ENCODE measurements around the gene KLK5.
A peak's percentile ranks its signal among the peaks of the same experiment; 100 is the strongest.
"Not testable (repeated sequence)": the region's sequence is repeated elsewhere in the genome, so short reads cannot be mapped to it uniquely, and the experiment has no call there.

The KLK5 gene, protein sequence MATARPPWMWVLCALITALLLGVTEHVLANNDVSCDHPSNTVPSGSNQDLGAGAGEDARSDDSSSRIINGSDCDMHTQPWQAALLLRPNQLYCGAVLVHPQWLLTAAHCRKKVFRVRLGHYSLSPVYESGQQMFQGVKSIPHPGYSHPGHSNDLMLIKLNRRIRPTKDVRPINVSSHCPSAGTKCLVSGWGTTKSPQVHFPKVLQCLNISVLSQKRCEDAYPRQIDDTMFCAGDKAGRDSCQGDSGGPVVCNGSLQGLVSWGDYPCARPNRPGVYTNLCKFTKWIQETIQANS

DNA sequence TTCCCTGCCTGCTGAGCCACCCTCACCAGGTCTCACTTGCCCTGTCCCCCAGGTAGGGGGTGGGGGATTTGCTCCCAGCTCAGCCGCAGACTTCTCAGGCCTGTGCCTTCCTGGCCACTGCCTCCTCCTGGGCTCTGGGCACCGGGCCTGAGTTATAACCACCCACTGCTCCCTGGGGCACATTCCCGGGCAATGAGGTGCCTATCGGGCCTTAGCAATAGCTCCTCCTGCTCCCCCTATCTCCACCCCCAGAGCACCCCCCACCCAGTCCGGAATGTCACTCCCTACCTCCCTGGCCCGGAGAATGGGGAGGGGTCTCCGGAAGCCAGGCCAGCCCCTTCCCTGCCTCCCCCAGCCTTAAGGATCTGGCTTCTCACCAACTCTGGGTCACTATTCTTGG, at the start of gene KLK5:
TSS of gene KLK5 (minus strand) at position 129 of the 400 bp plus-strand sequence. CDS start 381 bp downstream, outside the sequence.
- DNase-seq (ENCODE audit: low spot score), result no peak

DNA sequence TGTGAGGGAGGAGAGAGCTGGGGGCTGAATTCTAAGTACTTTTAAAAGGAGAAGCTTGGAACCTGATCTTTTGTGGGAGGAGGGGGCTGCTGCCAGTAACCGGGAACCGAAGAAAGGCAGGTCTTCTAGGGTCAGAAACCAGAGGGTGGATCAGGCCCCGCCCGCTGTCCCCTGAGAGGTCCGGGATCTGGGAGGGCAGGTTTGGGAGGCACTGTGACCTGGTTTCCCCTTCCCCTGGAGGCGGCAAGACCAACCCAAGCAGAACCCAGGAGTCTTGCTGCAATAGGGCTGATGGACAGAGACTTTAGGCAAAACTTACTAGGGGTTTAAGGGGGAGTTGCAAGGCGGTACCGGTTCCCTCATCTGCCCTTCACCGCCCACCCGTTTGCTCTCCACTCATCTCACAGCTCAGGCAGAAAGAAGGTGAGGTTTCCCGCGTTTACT, 49.3 kb upstream of the KLK5 start:
- no peak for DNase-seq (ENCODE audit: low spot score)

- DNase-seq (ENCODE audit: low spot score), result no peak
These were observed 48.7 kb upstream of the KLK5 start, which contains the start of gene KLK8 for GRCh38 chr19:51001515-51001914. KLK8 (minus strand) TSS chr19:51001604; CDS start chr19:51001167, 437 bp downstream.

DNA sequence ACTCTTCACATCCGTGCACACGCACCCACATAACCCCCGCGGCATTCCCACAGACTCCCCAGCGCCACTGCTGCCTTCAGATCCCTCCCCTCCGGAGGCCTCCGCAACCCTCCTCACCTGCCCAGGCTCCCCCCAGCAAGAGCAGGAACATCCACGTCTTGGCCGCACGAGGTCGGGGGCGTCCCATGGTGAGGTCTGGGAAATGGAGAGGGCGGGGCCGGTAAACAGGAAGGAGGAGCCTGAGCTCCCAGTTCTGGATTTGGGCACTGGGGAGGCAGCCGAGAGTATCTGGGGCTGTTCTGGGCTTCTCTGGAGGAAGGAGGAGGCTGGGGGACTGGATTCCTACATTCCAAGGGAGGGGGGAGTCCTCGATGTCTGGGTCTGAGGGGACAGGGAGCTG, 48.1 kb upstream of the KLK5 start:
- DNase-seq (ENCODE audit: low spot score), result no peak

DNA sequence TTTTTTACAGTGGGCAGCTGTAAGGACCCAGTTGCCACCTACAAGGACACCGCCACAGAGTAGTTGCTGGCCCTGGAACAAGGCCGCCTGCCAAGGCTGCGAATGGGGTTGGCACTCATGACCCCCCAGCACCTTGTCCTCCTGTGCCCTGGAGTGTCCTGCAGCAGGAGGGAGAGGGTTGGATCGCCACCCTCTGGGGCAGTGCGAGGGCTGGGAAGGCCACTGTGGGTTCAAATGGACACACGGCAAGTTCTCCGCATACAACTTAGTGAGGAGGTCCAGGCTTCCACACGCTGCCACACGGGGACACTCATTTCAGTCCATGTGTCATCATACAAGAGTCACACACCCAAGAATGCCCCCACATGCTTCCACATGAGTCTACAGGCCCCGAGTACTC, 47.6 kb upstream of the KLK5 start:
- DNase-seq (ENCODE audit: low spot score), result no peak

DNA sequence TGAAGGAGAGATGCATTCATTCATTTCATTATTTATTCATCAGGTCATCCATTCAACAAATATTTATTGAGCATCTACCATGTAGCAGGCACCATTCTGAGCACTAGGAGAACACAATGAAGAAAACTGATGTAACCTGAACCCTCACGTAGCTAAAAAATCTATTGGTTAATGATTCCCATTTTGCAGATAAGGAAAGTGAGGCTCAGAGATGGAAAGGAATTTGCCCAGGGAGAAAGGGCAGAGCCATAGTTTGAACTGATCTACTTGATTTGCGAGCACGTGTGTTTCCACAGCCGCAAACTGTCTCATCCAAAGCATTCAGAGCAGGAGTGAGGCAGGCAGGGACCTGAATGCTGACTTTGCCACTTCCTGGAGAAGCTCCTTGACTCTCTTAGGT, 45.8 kb upstream of the KLK5 start:
- no peak for DNase-seq (ENCODE audit: low spot score)

GRCh38 chr19:50998061-50998460, 45.2 kb upstream of the KLK5 start:
- no peak for DNase-seq (ENCODE audit: low spot score)

DNA sequence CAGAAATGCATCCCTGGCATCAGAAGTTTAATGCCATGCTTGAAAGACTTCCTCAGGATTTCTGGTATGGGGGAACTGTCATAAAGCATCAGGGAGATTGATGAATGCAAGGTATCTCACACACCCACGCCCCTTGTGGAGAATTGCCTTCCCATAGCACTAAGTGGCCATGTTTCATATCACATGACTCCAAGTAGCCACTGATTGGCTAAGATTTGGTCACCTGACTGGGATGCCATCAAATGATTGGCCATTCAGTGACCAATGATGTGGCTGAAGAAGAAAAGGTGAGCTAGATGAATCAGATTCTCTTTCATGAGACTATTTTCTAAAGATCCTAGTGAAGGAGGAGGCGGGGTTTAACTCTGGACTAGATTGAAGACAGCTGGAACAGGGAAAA, 41.3 kb upstream of the KLK5 start:
- peak; percentile 94 for DNase-seq (ENCODE audit: low spot score)

DNA sequence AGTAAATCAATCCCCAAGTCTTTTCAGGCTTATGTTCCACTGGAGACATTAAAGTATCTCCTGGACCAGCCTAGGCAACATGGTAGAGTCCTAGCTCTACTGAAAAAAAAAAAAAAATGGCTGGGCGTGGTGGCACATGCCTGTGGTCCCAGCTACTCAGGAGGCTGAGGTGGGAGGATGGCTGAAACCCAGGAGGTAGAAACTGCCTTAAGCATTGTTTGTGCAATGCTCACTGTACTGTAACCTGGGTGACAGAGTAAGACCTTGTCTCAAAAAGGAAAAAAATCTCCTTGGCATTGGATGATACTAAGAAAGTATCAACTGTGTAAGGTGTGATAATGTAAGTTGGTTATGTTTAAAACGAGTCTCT, 39.8 kb upstream of the KLK5 start:
- no peak for DNase-seq (ENCODE audit: low spot score)

GRCh38 chr19:50984416-50984815, 31.6 kb upstream of the KLK5 start:
- DNase-seq (ENCODE audit: low spot score), result not testable (repeated sequence)

DNA sequence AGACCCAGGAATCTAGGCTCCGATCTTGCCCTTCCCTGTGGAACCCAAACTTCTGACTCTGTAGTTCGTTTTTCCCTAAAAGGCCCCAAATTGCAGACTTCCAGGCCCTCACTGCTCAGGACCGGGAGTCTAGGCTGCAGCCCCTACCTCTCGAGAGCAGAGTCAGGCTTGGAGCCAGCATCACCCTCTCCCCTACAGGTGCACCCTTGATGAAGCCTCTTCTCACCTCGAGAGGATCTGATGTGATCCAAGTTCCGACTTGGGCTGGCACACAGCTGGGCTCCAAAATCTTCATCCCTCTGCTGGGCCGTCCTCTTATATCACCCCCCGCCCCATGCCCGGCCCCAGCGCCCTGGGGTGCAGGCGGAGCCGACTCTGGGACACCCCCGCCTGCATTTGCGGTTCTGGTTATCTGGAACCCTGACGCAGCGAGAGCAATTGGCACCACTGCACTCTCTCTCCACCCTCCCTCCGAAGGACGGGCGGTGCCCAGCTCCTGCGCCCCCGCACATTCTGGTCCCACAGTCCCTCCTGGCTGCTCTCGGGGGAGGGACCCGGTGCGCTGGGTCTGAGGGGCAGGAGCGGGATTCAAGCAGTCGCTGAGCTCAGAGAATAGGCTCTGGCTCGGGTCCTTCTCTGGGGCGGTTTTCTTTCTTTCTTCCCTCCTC, 30.9 kb upstream of the KLK5 start, which contains the start of gene KLK7:
TSS of gene KLK7 (minus strand) at position 293 of the 668 bp plus-strand sequence. CDS start 1,518 bp downstream, outside the sequence.
- no peak for DNase-seq (ENCODE audit: low spot score)

- DNase-seq (ENCODE audit: low spot score), result no peak
These were observed 29.3 kb upstream of the KLK5 start for GRCh38 chr19:50982186-50982585.

- no peak for DNase-seq (ENCODE audit: low spot score)
These were observed 28.8 kb upstream of the KLK5 start for GRCh38 chr19:50981587-50982146.

GRCh38 chr19:50980208-50980607, 27.4 kb upstream of the KLK5 start:
- DNase-seq (ENCODE audit: low spot score), result no peak

GRCh38 chr19:50979758-50980157, 26.9 kb upstream of the KLK5 start:
- DNase-seq (ENCODE audit: low spot score), result no peak

DNA sequence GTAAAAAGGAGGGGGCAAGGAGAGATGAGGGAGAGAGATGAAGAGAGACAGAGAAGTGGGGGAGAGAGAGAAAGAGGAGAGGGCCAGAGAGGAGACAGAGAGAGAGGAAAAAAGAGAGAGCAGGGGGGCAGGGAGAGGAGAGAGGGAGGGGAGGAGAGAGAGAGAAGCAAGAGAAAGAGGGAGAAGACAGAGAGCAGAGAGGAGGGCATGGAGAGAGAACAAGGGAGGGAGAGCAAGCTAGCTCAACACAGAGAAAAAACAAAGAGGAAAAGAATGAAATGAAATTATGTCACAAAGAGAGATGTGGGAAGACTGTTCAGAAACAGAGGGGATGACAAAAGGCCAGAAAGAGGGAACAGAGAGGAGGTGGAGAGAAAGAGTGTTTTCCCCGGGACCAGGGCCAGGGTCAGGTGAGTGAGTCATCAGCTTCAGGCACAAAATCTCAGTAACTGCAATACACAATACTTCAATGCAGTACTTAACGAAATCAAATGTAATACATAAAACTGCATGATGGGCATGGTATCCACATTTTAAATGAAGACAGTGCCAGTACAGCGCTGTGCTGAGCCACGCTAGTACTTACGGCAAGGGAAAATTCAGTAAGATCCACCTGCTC, 26.0 kb upstream of the KLK5 start:
- no peak for DNase-seq (ENCODE audit: low spot score)

GRCh38 chr19:50977626-50978025, 24.8 kb upstream of the KLK5 start:
- no peak for DNase-seq (ENCODE audit: low spot score)

- DNase-seq (ENCODE audit: low spot score), result no peak
These were observed 22.9 kb upstream of the KLK5 start for GRCh38 chr19:50975766-50976165.

- no peak for DNase-seq (ENCODE audit: low spot score)
These were observed 22.1 kb upstream of the KLK5 start for GRCh38 chr19:50974702-50975556.

DNA sequence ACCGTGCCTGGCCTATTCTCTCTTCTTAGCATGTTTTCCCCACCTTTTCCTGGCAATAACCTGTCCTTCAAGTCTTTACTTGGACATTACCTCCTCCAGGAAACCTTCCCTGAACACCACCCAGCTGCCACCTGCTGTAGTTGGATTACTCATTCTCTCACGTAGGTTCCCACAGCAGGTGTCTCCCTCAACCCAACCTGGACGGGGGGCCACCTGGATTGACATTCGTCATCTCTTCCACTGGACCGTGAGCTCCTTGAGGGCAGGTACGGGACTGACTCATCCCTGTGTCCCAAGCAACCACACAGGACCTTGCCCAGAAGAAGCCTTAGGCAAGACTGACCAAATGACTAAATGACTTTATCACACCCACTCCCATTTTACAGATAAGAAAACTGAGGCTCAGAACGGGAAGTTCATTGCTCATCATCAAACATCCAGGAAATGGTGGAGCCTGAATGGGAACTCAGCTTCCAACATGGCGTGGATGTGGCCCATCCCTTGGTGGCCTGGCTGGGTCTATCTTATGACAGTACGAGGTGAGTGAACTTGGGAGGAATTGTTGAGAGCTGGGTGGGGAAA, 20.0 kb upstream of the KLK5 start:
- DNase-seq (ENCODE audit: low spot score), result no peak

DNA sequence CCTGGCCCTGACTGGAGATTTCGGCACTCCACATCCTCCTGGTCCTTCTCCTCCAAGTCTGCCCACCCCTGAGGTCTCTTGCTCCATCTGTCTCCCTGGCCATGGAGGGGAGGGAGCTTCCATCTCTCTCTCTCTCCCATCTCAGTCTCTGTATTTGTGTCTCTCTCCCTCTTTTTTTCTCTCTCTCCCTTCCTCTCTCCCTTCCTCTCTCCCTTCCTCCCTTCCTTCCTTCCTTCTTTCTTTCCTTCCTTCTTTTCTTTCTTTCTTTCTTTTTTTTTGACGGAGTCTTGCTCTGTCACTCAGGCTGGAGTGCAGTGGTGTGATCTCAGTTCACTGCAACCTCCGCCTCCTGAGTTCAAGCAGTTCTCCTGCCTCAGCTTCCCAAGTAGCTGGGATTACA, 17.0 kb upstream of the KLK5 start:
- DNase-seq (ENCODE audit: low spot score), result not testable (repeated sequence)

GRCh38 chr19:50969413-50969760, 16.5 kb upstream of the KLK5 start, which contains the start of gene KLK6:
KLK6 (minus strand) TSS chr19:50969591; CDS start chr19:50968104, 1,487 bp downstream.
- no peak for DNase-seq (ENCODE audit: low spot score)
